Middle frontal gyrus (tissue), 1 donor: ENCODE measurements around the gene IRF3.
"Not testable (repeated sequence)": the region's sequence is repeated elsewhere in the genome, so short reads cannot be mapped to it uniquely, and the experiment has no call there.

Experiments
- DNase-seq: peaks from one replicate; pipeline ENCODE4 v3.0.0-alpha.2; 2015; ENCODE audit warnings: low spot score; ENCODE audit errors: extremely low spot score

Gene IRF3

DNA sequence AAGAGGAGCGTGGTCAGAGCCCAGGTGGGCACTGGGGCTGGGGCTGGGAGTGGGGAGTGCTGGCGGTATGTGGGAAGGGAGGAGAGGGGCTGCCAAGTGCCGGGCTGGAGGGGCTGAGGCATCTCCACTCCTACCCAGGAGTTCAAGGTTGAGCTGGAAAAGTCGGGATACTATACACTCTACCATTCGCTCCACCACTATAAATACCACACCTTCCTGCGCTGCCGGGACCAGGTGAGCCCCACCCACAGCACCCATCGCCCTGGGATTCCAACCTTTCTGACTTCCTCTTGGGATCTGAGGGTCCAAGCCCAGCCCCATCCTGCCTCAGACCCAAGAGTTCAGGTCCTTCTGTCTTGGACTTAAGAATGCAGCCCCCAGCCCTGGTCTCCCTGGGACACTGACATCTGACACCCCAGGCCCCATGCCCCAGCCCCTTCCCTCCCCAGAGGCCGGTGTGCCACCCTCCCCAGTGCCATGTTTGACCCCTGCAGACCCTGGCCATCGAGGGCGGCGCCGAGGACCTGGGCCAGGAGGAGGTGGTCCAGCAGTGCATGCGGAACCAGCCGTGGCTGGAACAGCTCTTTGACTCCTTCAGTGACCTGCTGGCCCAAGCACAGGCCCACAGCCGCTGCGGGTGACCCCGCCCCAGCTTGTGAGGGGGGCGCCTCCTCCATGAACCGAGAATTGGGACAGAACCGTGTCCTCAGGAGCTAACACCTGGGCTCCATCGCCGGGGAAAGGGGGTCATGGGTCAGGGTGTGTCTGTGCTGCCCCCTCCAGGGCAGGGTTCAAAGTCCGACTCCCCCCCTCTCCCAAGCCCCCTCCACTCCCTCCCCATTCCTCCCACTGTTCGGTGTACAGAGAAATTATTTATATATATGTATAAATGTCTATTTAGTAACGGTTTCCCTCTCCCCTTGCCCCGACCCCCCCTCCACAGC lies 40.4 kb downstream of the IRF3 start:
- DNase-seq: no peak

DNA sequence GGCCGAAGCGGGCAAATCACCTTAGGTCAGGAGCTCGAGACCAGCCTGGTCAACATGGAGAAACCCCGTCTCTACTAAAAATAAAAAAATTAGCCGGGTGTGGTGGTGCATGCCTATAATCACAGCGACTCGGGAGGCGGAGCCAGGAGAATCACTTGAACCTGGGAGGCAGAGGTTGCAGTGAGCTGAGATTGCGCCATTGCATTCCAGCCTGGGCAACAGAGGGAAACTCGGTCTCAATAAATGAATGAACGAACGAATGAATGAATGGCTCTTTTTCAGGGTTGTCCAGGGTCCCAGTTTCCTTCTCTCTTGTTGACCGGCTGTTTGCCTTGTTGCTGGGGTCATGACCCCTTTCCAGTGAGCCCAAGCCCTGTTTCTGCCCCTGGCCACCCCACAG lies 47.8 kb downstream of the IRF3 start:
- not testable (repeated sequence) for DNase-seq

- DNase-seq: no peak
These were observed 48.7 kb downstream of the IRF3 start for GRCh38 chr19:49616945-49617344.

DNA sequence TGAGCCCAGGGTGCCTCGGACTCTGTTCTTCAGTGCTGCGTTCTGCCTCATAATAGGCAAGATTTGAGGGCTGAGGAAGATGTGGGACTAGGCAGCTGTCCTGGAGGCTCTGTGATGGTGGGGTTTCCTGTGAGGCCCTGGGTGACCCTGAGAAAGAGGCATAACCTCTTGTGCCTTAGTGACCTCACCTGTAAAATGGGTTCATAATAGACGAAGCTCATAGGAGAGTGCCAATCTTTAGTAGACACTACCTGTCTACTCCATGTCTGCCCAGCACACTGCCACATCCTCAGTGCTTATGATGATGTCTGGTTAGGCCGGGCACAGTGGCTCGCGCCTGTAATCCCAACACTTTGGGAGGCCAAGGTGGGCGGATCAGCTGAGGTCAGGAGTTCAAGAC lies 49.1 kb downstream of the IRF3 start:
- DNase-seq: no peak

DNA sequence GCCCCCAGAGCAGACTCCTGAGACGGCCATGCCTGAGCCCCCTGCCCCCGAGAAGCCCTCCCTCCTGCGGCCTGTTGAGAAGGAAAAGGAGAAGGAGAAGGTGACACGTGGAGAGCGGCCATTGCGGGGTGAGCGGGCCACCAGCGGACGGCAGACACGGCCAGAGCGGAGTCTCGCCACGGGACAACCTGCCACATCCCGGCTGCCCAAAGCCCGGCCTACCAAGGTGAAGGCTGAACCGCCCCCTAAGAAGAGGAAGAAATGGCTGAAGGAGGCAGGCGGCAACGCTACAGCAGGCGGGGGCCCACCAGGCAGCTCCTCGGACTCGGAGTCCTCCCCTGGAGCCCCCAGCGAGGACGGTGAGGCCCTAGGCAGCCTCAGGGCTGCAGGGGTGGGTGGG lies 49.8 kb downstream of the IRF3 start:
- DNase-seq: no peak

DNA sequence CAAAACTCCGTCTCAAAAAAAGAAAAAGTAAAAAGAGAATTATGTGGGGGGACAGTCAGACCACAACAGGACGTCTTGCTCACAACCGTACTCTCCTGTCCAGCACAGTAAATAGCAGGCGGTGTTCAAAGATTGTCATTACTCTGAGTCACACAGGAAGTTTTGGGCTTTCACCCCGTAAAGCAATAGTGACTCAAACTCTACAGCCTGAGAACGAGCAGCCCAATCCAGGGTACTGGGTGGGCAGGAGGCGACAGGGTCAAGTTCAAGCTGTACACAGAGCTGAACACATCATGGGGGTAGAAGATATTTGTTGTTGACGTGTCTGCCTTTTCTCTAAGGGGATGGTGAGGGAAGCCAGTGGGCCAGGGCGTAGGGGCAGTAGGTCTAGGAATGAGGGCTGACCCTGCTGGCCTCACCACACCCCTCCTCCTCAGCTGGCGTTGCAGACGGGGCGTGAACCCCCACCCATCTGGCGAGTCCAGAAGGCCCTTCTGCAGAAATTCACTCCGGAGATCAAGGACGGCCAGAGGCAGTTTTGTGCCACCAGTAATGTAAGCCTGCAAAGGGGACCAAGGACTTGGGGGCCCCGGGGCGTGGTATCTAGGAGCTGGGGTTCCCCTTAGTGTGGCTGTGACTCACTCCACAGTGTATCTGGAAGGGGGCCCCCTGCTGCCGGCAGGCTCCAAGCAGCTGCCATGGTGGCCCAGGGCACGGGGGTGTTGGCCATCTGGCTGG lies 51.4 kb downstream of the IRF3 start:
- no peak for DNase-seq

DNA sequence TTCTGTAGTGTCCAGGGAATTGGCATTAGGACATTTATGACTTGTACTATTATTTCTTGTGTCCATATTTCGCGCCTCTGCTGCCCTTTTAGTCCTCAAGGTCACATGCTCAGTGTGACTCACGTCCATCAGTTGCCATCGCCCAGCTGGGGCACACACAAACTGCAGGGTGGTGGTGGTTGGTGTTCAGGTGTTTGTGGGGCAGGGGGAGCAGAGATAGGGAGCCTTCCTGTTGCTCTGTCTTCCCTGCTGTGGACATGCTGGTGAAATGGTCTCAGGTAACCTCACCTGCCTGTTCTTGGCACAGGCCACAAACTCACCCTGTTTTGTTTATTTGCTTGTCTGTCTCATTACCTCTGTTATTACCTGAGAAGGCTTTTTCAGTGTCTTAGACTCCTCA lies 52.3 kb downstream of the IRF3 start:
- DNase-seq: no peak
